Body of pancreas (tissue), 4 donors: ENCODE results near the gene PRTN3. TPM values are rescaled to one million over a fixed set of nuclear protein-coding genes. Genes with fewer than 3 reads are reported as not detected.

Experiments used
- ATAC-seq: fragments of 150-250 bp; one replicate; pipeline ENCODE4 v1.9.1; 2016
- DNase-seq, 4 donors: peaks; one replicate each; pipeline ENCODE4 v3.0.0-alpha.2; 2019
- H3K27ac ChIP-seq, 4 donors: fragments of 200-600 bp; sonication (generic); 1 replicate in 3 of 4; 2 replicates in 1 of 4; pipeline versions ENCODE4 v1.5.1 to v1.6.1; 2016 to 2019; ENCODE audit warnings: mild to moderate bottlenecking in 1 of 4, mixed read lengths in 1 of 4, moderate library complexity in 1 of 4
- H3K27me3 ChIP-seq, 2 donors: fragments of 200-600 bp; sonication (generic); one replicate each; pipeline ENCODE4 v1.6.0; 2016; ENCODE audit warnings: mild to moderate bottlenecking in 1 of 2
- H3K36me3 ChIP-seq, 2 donors: fragments of 200-600 bp; sonication (generic); replicated peaks in 1 of 2; 2 replicates each; pipeline ENCODE4 v1.5.1; 2016; ENCODE audit warnings: low read depth in 2 of 2; ENCODE audit not compliant: insufficient read depth in 1 of 2
- H3K4me1 ChIP-seq: fragments of 200-600 bp; sonication (generic); one replicate; pipeline ENCODE4 v1.6.0; 2016
- H3K4me3 ChIP-seq, 2 donors: fragments of 200-600 bp; sonication (generic); 1 replicate in 1 of 2; 2 replicates in 1 of 2; pipeline ENCODE4 v1.5.1; 2016 to 2019
- H3K9me3 ChIP-seq, 3 donors: fragments of 200-600 bp; sonication (generic); 1 replicate in 2 of 3; 2 replicates in 1 of 3; pipeline ENCODE4 v1.5.1; 2016
- POLR2A ChIP-seq, 3 donors: fragments of 450-650 bp; IDR thresholded peaks; one replicate each; pipeline ENCODE4 v1.6.1; 2016; ENCODE audit warnings: antibody characterized with exemption in 3 of 3, mild to moderate bottlenecking in 2 of 3
- WGBS, 2 donors: methylation state at CpG; one replicate each; pipeline ENCODE4 v1.1.5; 2017; 5-methylcytosine and 5-hydroxymethylcytosine counted together
- intact Hi-C: fragments of 100-400 bp; cut with DNase I; formaldehyde crosslinking; loops from one replicate; pipeline ENCODE4 v1.15.1; 2023
- total RNA-seq, 2 donors: library from RNA; depleted of rRNA; stranded (reverse); fragments of >200 nt; gene quantifications; one replicate each; pipeline ENCODE4 v1.1.0, GENCODE V29; 2016
- TF ChIP-seq, protein P1 (sequence below), 7 experiments: fragments of 450-650 bp in 4 of 7; fragments of 200-600 bp in 3 of 7; sonication (generic) in 3 of 7; IDR thresholded peaks; one replicate each; pipeline ENCODE4 v1.5.1; 2016 to 2019; ENCODE audit warnings: antibody characterized with exemption in 7 of 7

PRTN3 gene
- total RNA-seq, 2 donors from 2014 or later = 0.99 TPM; not detected in 1

GRCh38 chr19:806815-807421 is 33.9 kb upstream of the PRTN3 start:
- Histone ChIP-seq H3K9me3 (no peaks in the 10 kb centered on the region), H3K4me1 (peaks cover 12% of the 10 kb centered on the region), H3K27me3 (no peaks in the 10 kb centered on the region), H3K27ac (no peak overlapping the region), H3K36me3 (peaks cover 59 to 60% of the 10 kb centered on the region in 2 donors), H3K4me3 (no peak overlapping the region)
- DNase-seq (peak in 1 of 4 donors; percentile 21), ATAC-seq (no peak)
- intact Hi-C loops = no loop called here
- no peak for TF ChIP-seq POLR2A (IDR thresholded peaks at IDR 0.05)
- TF ChIP-seq, protein P1, sequence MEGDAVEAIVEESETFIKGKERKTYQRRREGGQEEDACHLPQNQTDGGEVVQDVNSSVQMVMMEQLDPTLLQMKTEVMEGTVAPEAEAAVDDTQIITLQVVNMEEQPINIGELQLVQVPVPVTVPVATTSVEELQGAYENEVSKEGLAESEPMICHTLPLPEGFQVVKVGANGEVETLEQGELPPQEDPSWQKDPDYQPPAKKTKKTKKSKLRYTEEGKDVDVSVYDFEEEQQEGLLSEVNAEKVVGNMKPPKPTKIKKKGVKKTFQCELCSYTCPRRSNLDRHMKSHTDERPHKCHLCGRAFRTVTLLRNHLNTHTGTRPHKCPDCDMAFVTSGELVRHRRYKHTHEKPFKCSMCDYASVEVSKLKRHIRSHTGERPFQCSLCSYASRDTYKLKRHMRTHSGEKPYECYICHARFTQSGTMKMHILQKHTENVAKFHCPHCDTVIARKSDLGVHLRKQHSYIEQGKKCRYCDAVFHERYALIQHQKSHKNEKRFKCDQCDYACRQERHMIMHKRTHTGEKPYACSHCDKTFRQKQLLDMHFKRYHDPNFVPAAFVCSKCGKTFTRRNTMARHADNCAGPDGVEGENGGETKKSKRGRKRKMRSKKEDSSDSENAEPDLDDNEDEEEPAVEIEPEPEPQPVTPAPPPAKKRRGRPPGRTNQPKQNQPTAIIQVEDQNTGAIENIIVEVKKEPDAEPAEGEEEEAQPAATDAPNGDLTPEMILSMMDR (IDR thresholded peaks at IDR 0.05) = no peak
- WGBS, 2 donors = 90 to 91% methylated on average over 23 to 32 of the region's 34 CpGs

- no peak overlapping the region for H3K27ac ChIP-seq
- no peak for DNase-seq
Observed at GRCh38 chr19:807627-808422, 33.0 kb upstream of the PRTN3 start.

DNA sequence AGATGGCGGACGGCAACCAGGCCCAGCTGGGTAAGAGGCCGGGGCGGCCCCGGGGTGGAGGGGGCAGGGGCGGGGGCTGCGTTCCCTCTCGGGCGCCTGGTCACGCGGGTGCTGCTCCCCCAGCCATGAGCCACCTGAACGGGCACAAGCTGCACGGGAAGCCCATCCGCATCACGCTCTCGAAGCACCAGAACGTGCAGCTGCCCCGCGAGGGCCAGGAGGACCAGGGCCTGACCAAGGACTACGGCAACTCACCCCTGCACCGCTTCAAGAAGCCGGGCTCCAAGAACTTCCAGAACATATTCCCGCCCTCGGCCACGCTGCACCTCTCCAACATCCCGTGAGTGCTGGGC is 32.4 kb upstream of the PRTN3 start:
- TF ChIP-seq, protein P1 (IDR thresholded peaks at IDR 0.05) = no peak
- TF ChIP-seq POLR2A (IDR thresholded peaks at IDR 0.05) = no peak
- ATAC-seq (no peak), DNase-seq (no peak)
- Histone ChIP-seq H3K36me3 (peaks cover 59 to 62% of the 10 kb centered on the region in 2 donors), H3K9me3 (no peaks in the 10 kb centered on the region), H3K27me3 (no peaks in the 10 kb centered on the region), H3K4me3 (no peak overlapping the region), H3K27ac (no peak overlapping the region), H3K4me1 (no peaks in the 10 kb centered on the region)
- intact Hi-C loops = no loop called here
- 90% methylated on average over 26 of the region's 26 CpGs; no CpG with 5 or more reads in 1 of the 2 donors for WGBS, 2 donors

More at GRCh38 chr19:807627-808422, 33.0 kb upstream of the PRTN3 start:
- H3K36me3 ChIP-seq = peaks cover 59 to 62% of the 10 kb centered on the region in 2 donors
- no peak overlapping the region for H3K4me3 ChIP-seq
- TF ChIP-seq POLR2A (IDR thresholded peaks at IDR 0.05) = no peak
- TF ChIP-seq, protein P1 (IDR thresholded peaks at IDR 0.05) = no peak
- peaks cover 3% of the 10 kb centered on the region for H3K4me1 ChIP-seq
- no peaks in the 10 kb centered on the region for H3K27me3 ChIP-seq
- intact Hi-C loops = no loop called here
- no peaks in the 10 kb centered on the region for H3K9me3 ChIP-seq
- 90 to 92% methylated on average over 42 to 44 of the region's 44 CpGs for WGBS, 2 donors
- no peak for ATAC-seq

DNA sequence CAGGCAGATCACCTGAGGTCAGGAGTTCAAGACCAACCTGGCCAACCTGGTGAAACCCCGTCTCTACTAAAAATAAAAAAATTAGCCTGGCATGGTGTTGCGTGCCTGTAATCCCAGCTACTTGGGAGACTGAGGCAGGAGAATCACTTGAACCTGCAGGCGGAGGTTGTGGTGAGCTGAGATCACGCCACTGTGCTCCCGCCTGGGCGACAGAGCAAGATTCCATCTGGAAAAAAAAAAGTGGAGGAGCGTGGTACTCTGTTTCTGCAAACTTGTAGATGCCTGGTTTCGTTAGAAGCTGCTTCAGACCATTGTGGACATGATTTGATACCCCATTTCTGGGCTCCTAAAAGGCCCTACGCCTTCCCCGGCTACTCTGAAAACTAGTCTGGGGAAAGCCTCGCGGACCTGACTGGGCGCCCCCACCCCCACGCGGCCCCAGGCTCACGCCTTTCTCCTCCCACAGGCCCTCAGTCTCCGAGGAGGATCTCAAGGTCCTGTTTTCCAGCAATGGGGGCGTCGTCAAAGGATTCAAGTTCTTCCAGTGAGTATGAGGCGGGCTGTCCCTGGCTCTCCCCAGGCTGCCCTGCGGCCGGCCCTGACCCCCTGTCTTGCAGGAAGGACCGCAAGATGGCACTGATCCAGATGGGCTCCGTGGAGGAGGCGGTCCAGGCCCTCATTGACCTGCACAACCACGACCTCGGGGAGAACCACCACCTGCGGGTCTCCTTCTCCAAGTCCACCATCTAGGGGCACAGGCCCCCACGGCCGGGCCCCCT is 30.5 kb upstream of the PRTN3 start:
- Histone ChIP-seq H3K27ac (no peak overlapping the region), H3K4me1 (no peaks in the 10 kb centered on the region), H3K27me3 (no peaks in the 10 kb centered on the region), H3K4me3 (no peak overlapping the region), H3K9me3 (no peaks in the 10 kb centered on the region), H3K36me3 (peaks cover 42 to 49% of the 10 kb centered on the region in 2 donors)
- DNase-seq (peak in 1 of 4 donors; percentile 24), ATAC-seq (no peak)
- TF ChIP-seq, protein P1 (IDR thresholded peaks at IDR 0.05) = no peak
- no peak for TF ChIP-seq POLR2A (IDR thresholded peaks at IDR 0.05)
- intact Hi-C loops = no loop called here
- 87 to 88% methylated on average over 23 to 30 of the region's 30 CpGs for WGBS, 2 donors
